ENCODE data around the gene MUC4.
"Not testable (repeated sequence)": the region's sequence is repeated elsewhere in the genome, so short reads cannot be mapped to it uniquely, and the experiment has no call there.

GRCh38 chr3:195724363-195724762 is 87.4 kb downstream of the MUC4 start:
- TF ChIP-seq POLR2A (IDR thresholded peaks at IDR 0.05); CTCF (IDR thresholded peaks at IDR 0.05 in 4 of 5, conservative IDR thresholded peaks at IDR 0.05 in 1 of 5): not testable (repeated sequence)

Data from gastrocnemius medialis (tissue), 4 donors.